ENCODE measurements around the gene OTOL1.
"Not testable (repeated sequence)": the region's sequence is repeated elsewhere in the genome, so short reads cannot be mapped to it uniquely, and the experiment has no call there.

The OTOL1 gene

DNA sequence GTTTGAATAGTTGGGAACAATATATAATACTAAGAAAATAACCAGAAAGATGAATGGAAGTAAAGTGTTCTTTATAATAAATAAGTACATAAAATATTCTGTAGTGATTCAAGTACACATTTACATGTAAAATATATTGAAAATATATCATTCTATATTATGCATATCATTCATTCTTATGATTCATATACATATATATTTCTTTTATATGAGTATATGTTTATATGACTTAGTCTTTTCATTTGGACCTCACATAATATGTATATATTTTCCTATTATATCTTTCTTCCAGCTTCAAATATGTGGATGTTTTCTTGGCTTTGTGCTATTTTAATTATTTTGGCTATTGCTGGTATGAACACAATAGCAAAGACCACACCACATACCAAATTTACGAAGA lies at the start of gene OTOL1:
OTOL1 (plus strand) TSS at position 301 of the 400 bp plus-strand sequence; CDS start at position 301, 0 bp downstream.
- no peak for DNase-seq (ENCODE audit: low read depth)

DNA sequence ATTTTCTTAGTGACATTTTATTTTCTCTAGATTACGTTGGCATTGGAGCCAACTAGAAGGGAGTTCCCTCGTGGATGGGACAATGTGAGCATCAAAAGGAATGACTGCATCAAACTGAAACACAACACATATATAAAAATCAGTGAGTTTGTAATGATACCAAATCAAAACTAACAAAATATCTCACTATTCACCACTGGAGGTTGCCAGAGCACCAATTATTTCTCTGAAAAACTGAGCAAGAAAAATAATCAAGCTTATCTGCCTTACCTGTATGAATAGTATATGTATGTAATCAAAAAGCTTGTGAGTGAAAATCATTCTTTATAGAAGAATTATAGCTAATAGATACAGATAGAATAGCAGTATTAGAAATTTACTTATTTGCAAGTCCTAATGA lies 46.8 kb upstream of the OTOL1 start:
- no peak for DNase-seq (ENCODE audit: low read depth)

DNA sequence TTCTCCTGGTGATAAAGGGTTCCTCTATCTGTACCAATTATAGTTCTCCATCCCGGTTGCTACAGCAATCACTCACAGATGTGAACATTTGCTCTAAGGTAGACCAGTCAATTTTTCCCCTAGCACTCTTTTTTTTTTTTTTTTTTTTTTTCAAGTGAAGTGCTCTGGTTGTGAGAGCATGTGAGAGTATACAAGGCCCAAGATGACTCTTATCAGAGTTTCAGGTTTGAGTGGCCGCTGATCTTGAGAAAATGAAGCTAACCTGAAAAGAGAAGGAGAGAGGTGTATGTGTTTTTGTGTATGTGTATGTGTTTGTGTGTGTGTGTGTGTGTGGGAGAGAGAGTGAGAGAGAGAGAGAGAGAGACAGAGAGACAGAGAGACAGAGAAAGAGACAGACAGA lies 44.4 kb upstream of the OTOL1 start:
- DNase-seq (ENCODE audit: low read depth) = no peak

DNA sequence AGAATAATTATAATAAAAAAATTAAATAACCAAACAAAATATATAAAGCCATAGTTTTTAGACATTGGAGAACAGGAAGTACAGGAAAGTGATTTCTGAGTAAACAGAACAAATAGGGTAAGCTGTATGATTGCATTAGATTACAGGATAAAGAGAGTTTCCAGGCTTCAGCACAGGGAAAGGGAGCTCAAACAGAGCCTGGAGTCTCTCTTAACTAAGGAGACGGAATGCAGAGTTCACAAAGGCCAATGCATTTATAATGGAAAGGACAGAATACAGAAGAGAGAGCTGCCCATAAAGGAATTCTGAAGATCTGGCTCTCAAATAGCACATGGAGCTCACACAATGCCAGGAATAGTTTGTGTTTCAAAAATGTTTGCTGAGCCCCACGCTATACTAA lies 42.0 kb upstream of the OTOL1 start:
- no peak for DNase-seq (ENCODE audit: low read depth)

DNA sequence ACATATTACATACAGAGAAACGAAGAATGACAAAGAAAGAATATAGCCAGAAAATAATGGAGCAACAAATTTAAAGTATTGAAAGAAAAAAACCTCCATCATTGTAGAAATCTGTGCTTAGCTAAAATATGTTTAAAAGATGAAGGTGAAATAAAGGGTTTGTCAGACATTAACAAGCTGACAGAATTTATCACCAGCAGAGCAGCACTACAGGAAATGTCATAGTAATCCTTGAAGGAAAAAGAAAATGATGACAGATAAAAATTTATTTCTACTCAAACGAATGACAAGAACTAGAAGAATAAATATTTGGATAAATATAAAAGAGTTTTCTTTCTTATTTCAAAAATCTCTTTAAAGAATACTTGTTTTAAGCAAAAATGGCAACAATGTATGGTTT lies 40.6 kb upstream of the OTOL1 start:
- no peak for DNase-seq (ENCODE audit: low read depth)

DNA sequence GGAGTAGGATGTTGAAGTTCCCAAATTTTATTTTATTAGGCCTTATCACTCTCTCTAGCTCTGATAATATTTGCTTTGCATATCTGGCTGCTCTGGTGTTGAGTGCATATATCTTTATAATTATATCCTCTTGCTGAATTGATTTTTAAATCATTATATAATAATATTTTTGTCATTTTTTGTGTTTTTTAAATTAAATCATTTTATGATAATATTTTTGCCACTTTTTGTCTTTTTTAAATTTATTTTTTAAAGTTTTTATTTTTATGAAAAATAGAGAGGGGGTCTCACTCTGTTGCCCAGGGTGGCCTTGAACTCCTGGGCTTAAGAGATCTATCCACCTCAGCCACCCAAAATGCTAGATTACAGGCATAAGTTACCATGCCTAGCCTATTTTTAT lies 34.5 kb upstream of the OTOL1 start:
- no peak for DNase-seq (ENCODE audit: low read depth)

DNA sequence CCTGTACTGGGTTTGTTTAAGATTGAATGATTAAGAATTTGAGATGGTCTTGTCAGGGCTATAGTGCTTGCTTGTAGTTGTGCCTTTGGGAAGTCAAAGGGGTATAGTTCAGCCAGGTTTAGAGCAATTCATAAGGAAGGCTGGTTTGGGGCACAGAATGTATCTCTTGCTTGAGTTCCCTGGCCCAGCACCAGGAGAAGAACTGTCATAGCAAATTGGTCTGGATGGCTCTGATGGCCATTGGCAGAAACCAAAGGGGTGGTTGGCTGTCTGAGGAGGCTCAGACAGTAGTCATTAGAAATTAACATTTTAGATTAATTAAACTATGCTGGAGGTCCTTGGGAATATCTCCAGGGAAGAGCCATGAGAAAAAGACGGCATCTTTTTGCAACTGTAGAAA lies 25.4 kb upstream of the OTOL1 start:
- DNase-seq (ENCODE audit: low read depth) = no peak

DNA sequence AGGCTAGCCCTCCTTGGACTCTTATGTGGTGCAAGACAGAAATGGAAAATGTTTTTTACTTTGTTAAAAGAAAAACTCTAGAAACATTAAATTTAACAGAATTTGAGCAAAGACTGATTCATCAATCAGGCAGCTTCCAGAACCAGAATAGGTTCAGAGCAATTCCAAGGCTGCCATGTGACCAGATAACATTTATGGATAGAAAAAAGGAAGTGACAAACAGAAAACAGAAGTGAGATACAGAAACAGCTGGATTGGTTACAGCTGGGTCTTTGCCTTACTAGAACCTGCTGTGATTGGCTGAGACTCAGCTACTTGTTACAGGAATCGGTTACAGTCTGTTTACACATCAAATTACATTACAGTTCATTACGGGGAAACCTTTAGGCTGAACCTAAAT lies 22.5 kb upstream of the OTOL1 start:
- DNase-seq (ENCODE audit: low read depth) = no peak

DNA sequence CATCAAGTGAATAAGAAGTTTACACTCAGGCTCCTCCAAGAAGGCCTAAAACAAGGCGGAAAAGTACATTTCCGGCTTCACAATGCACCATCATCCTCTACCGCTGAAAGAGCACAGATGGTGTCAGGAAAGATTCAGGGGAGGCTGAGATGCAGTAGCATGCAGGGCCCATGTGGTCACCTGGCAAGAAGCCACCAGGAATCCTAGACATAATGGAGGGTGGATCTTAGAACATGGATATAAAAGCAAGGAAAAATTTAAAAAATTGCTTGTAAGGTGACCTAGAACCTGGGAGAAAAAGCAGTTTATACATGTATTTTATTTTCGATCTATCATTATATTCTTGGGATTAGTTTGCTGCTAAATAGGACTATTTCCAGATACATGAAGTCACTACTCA lies 21.9 kb upstream of the OTOL1 start:
- no peak for DNase-seq (ENCODE audit: low read depth)

DNA sequence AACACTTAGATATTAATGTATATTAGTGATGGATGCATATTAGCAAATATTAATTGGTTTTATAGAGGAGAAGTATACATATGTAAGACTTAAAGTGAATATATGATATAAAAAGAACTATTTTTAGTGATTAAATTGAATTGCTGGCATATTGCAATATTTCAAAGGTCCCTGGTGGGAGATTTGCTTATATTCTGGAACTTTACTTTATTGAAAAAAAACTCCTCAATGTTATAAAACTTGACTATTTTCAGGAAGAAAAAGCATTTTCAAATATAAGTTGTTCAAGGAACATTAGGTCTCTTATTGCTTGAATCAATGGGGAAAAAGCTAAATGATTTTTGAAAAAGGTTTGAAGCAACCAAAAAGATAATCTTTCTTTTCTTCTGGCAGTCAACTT lies 21.4 kb upstream of the OTOL1 start:
- DNase-seq (ENCODE audit: low read depth) = no peak

DNA sequence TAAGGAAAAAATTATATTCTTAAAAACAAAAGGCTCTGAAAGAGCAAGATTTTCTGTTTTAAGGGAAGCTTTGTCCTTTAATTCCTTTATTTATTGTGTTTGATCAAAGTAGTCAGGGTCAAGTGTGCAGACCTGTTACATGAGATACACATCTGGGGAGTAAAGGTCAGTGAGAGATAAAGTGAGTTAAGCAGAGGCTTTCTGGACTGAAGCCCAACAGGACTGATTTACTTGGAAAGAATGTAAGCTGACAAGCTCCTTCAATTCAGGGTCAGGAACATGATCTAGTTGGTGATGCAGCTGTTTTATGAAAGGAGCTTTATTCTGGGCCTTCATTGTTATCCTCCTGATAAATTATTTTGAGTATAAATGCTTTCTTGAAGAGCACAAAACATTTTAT lies 20.7 kb upstream of the OTOL1 start:
- no peak for DNase-seq (ENCODE audit: low read depth)

DNA sequence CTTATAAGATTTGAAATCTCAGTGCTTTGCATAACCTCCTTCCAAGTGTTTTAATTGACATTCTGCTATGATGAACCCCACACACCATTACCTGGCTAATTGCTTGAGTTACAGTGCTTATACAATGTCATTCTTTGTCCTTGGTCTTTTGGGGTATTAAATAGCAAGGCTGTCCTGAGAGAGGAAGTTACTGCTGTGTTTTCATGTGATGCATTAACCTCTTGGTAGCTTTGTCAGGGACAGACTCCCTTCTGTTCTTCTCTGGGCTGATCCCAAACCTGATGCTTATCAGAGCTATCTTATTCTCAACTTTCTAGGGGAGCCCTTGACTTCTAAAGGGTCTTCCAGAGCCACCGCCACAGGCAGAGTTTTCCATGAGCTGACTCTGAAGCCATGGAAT lies 12.4 kb upstream of the OTOL1 start:
- DNase-seq (ENCODE audit: low read depth) = no peak

DNA sequence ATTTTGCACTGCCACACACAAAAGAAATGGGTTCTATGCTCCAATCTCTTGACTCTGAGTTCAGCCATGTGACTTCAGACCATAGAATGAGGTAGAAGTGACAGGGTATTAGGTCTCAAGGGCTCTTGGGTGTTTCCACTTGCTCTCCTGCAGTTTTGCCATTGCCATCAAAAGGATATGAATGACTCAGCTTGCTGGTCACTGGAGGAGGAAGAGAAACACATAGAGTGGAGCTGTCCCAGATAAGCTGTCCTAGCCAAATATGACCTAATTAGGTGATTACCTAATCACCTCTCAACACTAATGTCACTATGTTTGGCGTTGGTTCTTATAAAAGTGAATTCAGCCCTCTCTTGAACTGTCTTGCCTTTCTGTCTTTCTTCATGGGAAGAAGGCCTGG lies 8.3 kb upstream of the OTOL1 start:
- DNase-seq (ENCODE audit: low read depth) = not testable (repeated sequence)

DNA sequence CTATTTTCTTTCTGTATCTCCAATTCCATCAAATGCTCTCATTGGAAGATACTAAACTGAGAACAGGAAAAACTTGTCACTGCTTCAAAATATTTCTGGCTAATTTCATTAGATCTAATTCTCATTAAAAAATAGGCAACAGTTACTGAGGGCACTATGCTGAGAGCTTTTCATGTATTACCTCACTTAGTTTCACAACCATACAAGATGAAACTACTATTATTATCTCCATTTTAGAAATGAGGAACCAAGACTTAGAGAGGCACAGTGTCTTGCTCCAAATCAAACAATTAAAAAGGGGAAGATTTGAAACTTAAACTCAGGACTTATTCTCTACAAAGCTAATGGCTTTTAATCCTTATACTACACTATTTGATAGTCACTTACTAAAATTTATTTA lies 7.2 kb upstream of the OTOL1 start:
- DNase-seq (ENCODE audit: low read depth) = no peak

DNA sequence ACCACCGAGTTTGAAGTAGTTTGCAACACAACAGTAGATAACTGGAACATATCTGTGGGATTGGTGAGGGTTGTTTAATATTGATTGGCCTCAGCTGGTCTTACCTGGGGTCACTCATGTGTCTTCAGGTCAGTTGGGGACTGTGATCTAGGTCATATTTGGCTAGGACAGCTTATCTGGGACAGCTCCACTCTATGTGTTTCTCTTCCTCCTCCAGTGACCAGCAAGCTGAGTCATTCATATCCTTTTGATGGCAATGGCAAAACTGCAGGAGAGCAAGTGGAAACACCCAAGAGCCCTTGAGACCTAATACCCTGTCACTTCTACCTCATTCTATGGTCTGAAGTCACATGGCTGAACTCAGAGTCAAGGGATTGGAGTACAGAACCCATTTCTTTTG lies 5.8 kb upstream of the OTOL1 start:
- not testable (repeated sequence) for DNase-seq (ENCODE audit: low read depth)

DNA sequence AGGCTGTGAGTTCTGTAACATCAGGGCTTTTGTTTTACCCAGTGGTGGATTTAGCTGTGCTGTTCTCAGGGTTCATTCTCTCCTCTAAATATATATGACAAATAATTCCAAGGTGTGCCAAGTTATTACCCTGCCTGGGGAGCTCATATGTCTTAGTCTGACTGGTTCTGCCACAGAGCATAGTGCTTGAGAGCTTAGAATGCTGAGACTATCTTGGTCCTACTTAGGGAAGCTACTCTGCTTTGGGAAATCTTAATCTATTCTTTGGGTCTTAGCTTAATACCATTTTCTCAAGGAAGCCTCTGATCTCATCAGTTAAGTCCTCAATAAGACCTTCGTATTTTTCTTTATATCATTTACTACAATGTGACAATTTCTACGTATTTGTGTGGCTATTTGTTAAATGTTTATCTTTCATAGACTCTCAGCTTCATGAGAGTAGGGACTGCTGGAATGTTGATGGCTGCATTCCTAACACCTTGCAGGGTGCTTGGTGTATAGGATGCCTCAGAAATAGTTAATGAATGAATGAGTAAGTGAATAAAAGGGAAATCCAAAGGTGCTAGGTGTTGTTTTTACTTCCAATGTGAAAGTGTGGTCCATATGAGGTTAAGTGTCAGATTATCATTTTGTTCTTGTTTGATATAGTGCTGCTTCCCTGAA lies 1.8 kb downstream of the OTOL1 start:
- no peak for DNase-seq (ENCODE audit: low read depth)

DNA sequence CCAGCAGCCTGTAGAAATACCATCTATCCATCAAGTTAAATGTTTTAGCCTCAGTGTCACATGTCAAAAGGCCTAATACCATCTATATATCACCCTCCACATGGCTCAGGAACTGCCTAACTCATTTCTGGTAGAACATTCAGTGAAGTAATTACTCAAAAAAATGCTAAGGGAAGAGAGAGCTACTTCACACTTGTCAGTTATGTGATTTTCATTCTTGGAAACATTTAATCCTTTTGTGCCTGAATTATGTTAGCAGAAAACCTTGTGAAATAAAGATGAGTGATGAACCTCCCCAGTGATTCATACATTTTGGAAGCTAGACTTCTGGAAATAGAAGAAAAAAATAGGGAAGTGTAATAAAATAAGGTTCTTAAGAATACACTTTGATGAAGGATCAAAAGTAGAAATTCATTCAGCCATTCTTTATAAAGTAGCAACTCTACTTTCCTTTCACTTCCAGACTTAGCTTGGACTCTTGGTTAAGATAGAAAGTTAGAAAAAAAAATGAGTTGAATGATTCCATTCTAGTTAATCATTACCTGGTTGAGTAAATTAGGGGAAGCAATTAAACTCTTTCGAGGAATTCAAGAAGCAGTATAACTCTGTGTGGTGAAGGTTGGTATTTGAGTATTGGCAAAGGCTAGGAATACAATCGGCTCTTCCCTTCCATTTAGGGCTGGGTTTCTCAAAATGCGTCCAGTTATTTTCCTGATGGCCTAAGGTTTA lies 3.6 kb downstream of the OTOL1 start:
- no peak for DNase-seq (ENCODE audit: low read depth)

DNA sequence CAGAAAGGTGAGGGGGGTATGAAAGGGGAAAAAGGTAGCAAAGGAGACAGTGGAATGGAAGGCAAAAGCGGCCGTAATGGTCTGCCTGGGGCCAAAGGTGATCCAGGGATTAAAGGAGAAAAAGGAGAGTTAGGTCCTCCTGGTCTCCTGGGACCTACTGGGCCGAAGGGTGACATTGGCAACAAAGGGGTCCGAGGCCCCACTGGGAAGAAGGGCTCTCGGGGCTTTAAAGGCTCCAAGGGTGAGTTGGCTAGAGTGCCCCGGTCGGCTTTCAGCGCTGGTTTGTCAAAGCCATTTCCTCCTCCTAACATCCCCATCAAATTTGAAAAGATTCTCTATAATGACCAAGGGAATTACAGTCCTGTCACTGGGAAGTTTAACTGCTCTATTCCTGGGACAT lies 6.7 kb downstream of the OTOL1 start:
- DNase-seq (ENCODE audit: low read depth) = no peak

DNA sequence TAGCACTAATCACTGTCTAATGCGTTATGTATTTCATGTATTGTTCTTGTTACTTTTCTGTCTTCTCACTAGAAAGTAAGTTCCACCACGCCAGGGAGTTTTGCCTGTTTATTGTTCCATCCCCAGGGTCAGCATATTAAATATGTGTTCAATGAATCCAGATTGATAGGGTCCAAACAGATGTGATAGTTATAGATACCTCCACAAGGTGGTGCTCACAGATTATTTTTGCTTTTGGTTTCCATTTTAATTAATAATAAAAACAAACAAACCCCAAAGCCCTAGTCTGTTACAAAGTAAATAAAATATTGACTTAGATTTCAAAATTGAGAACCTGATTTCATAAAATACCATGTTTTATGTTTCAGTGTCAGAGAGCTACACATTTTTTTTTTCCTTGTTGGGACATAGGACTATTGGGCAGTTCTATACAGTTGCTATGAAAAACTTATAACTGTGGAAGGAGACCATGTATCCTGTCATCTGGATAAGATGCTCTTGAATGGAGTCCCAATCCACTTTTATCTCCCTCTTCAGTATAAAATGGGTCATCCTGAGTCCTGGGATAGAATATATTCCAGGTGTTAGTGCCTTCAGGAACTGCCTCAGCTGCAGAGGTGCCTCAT lies 12.4 kb downstream of the OTOL1 start:
- DNase-seq (ENCODE audit: low read depth) = no peak

DNA sequence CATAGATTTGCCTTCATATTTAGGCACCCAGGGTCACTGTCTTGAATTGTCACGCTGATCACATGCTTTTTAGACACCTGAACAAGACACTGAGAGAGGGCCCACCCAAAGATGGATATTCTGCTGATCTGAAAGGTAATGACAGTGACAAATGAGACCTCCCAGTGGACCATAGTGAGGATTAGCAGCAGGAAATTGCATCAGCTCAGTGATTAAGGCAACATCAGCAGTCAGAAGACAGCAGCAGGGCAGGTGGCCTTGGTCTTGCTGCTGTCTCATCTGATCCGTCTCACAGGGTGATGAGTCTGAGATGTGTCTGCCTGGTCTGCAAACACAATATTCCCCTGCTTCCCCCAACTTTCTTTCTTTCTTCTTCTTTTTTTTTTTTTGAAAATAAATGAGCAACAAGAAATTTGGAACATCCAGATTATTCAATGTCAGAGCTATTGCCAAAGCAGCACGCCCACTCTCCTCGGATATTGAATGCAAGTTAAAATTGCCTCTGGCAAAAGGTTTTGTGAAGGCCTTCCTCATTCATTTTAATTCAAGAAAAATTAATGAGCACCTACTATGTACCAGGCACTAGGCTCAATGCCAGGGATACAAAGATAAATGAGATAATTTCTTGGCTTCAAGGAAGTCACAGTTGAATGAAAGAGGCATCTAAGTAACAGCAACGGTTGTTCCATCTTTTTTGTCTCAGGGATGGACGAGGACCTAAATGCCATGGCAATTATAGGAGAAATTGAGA lies 14.1 kb downstream of the OTOL1 start:
- DNase-seq (ENCODE audit: low read depth) = no peak

DNA sequence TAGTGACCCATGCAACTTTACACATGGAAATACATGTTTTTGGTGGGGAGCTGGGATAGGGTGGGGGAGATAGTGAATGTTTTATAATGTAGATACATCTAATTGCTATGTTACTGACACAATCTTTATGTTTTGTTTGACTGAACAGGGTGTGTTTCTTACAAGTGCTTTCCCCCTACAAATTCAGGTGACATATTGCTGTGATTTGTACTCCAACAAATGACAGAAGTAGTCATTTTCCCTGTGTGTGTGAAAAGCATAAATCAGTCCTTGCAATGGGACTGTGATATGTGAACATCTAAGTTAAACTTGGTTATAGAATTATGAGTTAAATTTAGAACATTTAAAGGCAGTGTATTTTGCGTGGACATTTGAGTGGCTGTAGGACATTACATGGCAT lies 27.3 kb downstream of the OTOL1 start:
- DNase-seq (ENCODE audit: low read depth) = no peak

DNA sequence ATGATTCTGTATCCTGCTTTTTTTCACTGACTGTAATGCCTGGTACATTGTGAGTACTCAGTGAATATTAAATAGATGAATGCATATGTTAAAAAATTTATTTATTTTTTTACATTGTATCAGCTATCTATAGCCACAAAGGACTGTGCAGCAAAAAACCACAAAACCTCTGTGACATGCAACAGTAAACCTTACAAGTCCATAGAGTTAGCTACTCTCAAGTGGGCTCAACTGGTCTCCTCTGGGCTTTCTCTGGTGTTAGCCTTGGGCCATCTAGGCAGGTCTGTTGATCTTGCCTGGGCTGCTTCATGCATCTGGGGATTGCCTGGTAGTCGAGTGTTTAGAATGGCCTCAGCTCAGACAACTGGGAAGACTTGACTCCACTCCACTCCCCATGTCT lies 35.3 kb downstream of the OTOL1 start:
- DNase-seq (ENCODE audit: low read depth) = no peak

DNA sequence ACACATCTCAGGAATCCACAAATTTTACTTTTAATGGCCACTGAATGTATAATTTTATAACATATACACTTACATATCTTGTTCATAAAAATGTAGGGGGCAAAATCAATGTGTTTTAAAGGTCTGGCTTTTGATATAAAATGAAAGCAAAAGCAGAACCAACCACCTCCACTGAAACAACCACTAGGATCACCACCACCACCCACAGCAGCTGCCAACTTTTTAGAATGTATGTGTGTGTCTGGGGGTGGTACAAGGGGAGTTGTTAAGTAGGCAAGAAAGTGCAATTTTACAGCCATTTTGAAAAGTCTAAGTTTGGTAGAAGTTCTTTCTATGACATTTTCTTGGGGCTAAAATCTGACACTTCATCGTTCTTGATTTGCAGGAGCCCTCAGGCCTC lies 44.0 kb downstream of the OTOL1 start:
- no peak for DNase-seq (ENCODE audit: low read depth)

Data from GM04503 (cell line).